Measurements from ENCODE around the gene TTC9.

Gene TTC9

GRCh38 chr14:70643967-70644366 is 2.3 kb downstream of the TTC9 start:
- no peak for DNase-seq (ENCODE audit: low read depth in 2 of 3, low spot score in 2 of 3)

- DNase-seq (ENCODE audit: low read depth in 2 of 3, low spot score in 2 of 3), result no peak
Observed at GRCh38 chr14:70645892-70646291, 4.2 kb downstream of the TTC9 start.

- DNase-seq (ENCODE audit: low read depth in 2 of 3, low spot score in 2 of 3), result no peak
Observed at GRCh38 chr14:70646705-70647104, 5.0 kb downstream of the TTC9 start.

- DNase-seq (ENCODE audit: low read depth in 2 of 3, low spot score in 2 of 3), result no peak
Observed at GRCh38 chr14:70648346-70648745, 6.6 kb downstream of the TTC9 start.

GRCh38 chr14:70649803-70650202 is 8.1 kb downstream of the TTC9 start:
- no peak for DNase-seq (ENCODE audit: low read depth in 2 of 3, low spot score in 2 of 3)

GRCh38 chr14:70651522-70651921 is 9.8 kb downstream of the TTC9 start:
- DNase-seq (ENCODE audit: low read depth in 2 of 3, low spot score in 2 of 3), result no peak

GRCh38 chr14:70652871-70653270 is 11.2 kb downstream of the TTC9 start:
- no peak for DNase-seq (ENCODE audit: low read depth in 2 of 3, low spot score in 2 of 3)

- DNase-seq (ENCODE audit: low read depth in 2 of 3, low spot score in 2 of 3), result no peak
Observed at GRCh38 chr14:70653662-70654061, 11.9 kb downstream of the TTC9 start.

- no peak for DNase-seq (ENCODE audit: low read depth in 2 of 3, low spot score in 2 of 3)
Observed at GRCh38 chr14:70654632-70655031, 12.9 kb downstream of the TTC9 start.

GRCh38 chr14:70655110-70655826 is 13.6 kb downstream of the TTC9 start:
- no peak for DNase-seq (ENCODE audit: low read depth in 2 of 3, low spot score in 2 of 3)

GRCh38 chr14:70658899-70659298 is 17.2 kb downstream of the TTC9 start:
- no peak for DNase-seq (ENCODE audit: low read depth in 2 of 3, low spot score in 2 of 3)

GRCh38 chr14:70660967-70661893 is 19.5 kb downstream of the TTC9 start:
- DNase-seq (ENCODE audit: low read depth in 2 of 3, low spot score in 2 of 3), result no peak

- no peak for DNase-seq (ENCODE audit: low read depth in 2 of 3, low spot score in 2 of 3)
Observed at GRCh38 chr14:70662080-70662479, 20.4 kb downstream of the TTC9 start.

GRCh38 chr14:70662816-70663215 is 21.1 kb downstream of the TTC9 start:
- DNase-seq (ENCODE audit: low read depth in 2 of 3, low spot score in 2 of 3), result no peak

GRCh38 chr14:70663707-70664179 is 22.0 kb downstream of the TTC9 start:
- no peak for DNase-seq (ENCODE audit: low read depth in 2 of 3, low spot score in 2 of 3)

GRCh38 chr14:70664698-70665447 is 23.2 kb downstream of the TTC9 start:
- DNase-seq (ENCODE audit: low read depth in 2 of 3, low spot score in 2 of 3), result no peak

GRCh38 chr14:70665448-70666360 is 24.0 kb downstream of the TTC9 start:
- no peak for DNase-seq (ENCODE audit: low read depth in 2 of 3, low spot score in 2 of 3)

GRCh38 chr14:70666361-70666686 is 24.6 kb downstream of the TTC9 start:
- no peak for DNase-seq (ENCODE audit: low read depth in 2 of 3, low spot score in 2 of 3)

GRCh38 chr14:70670992-70671651 is 29.4 kb downstream of the TTC9 start:
- no peak for DNase-seq (ENCODE audit: low read depth in 2 of 3, low spot score in 2 of 3)
